ENCODE results near the gene AKAP6. TPM values are rescaled to one million over a fixed set of nuclear protein-coding genes. Genes with fewer than 3 reads are reported as not detected.

Gene AKAP6
- total and polyA plus RNA-seq, 12 donors, result 0.71 to 24.7 (median 8.1) TPM

GRCh38 chr14:32588448-32589320 lies 259.6 kb downstream of the AKAP6 start:
- no peak overlapping the region for H3K4me3 ChIP-seq
- no peaks in the 10 kb centered on the region for H3K27me3 ChIP-seq
- DNase-seq, result no peak
- peaks cover 0 to 5% (median 0%) of the 10 kb centered on the region in 3 donors for H3K9me3 ChIP-seq (replicated peaks in 1 of 3)
- no peaks in the 10 kb centered on the region for H3K36me3 ChIP-seq (replicated peaks in 1 of 2)
- peaks cover 0 to 7% of the 10 kb centered on the region in 2 donors for H3K4me1 ChIP-seq (replicated peaks in 1 of 2)
- no peak overlapping the region for H3K27ac ChIP-seq
- WGBS, 4 donors, result 56 to 65% (median 63%) methylated on average over 6 of the region's 6 CpGs
- TF ChIP-seq POLR2A (IDR thresholded peaks at IDR 0.05) (no peak), CTCF (IDR thresholded peaks at IDR 0.05) (peak; percentile 30 to 75 (median 68))
- intact Hi-C loops (cut with DNase I), result no loop called here

- peaks cover 0 to 5% (median 0%) of the 10 kb centered on the region in 3 donors for H3K9me3 ChIP-seq (replicated peaks in 1 of 3)
- H3K27me3 ChIP-seq, result no peaks in the 10 kb centered on the region
- peaks cover 0 to 9% of the 10 kb centered on the region in 2 donors for H3K4me1 ChIP-seq (replicated peaks in 1 of 2)
- intact Hi-C loops (cut with DNase I), result no loop called here
- WGBS, 4 donors, result 31 to 54% (median 50%) methylated on average over 1 of the region's 1 CpG
- no peak overlapping the region for H3K4me3 ChIP-seq
- DNase-seq, result peak in 1 of 7 donors; percentile 23
- no peak for TF ChIP-seq POLR2A (IDR thresholded peaks at IDR 0.05)
- no peak for TF ChIP-seq CTCF (IDR thresholded peaks at IDR 0.05)
- no peaks in the 10 kb centered on the region for H3K36me3 ChIP-seq (replicated peaks in 1 of 2)
- no peak overlapping the region for H3K27ac ChIP-seq
These were observed 261.1 kb downstream of the AKAP6 start for GRCh38 chr14:32590157-32590556.

- 11 to 29% (median 15%) methylated on average over 1 of the region's 1 CpG for WGBS, 4 donors
- Histone ChIP-seq H3K4me3 (no peak overlapping the region), H3K27me3 (no peaks in the 10 kb centered on the region), H3K27ac (no peak overlapping the region), H3K36me3 (replicated peaks in 1 of 2) (no peaks in the 10 kb centered on the region), H3K9me3 (replicated peaks in 1 of 3) (peaks cover 0 to under 1% (median 0%) of the 10 kb centered on the region in 3 donors), H3K4me1 (replicated peaks in 1 of 2) (peaks cover 0 to 9% of the 10 kb centered on the region in 2 donors)
- TF ChIP-seq CTCF (IDR thresholded peaks at IDR 0.05), result no peak
- no peak for TF ChIP-seq POLR2A (IDR thresholded peaks at IDR 0.05)
- no peak for DNase-seq
- intact Hi-C loops (cut with DNase I), result no loop called here
These were observed 264.3 kb downstream of the AKAP6 start for GRCh38 chr14:32593290-32593942.

- Histone ChIP-seq H3K27ac (no peak overlapping the region), H3K4me3 (no peak overlapping the region), H3K4me1 (replicated peaks in 1 of 2) (peaks cover 0 to 9% of the 10 kb centered on the region in 2 donors), H3K9me3 (replicated peaks in 1 of 3) (no peaks in the 10 kb centered on the region), H3K36me3 (replicated peaks in 1 of 2) (no peaks in the 10 kb centered on the region), H3K27me3 (no peaks in the 10 kb centered on the region)
- intact Hi-C loops (cut with DNase I), result no loop called here
- 79 to 84% (median 81%) methylated on average over 3 of the region's 3 CpGs for WGBS, 4 donors
- DNase-seq, result no peak
- TF ChIP-seq CTCF (IDR thresholded peaks at IDR 0.05), result no peak
- no peak for TF ChIP-seq POLR2A (IDR thresholded peaks at IDR 0.05)
These were observed 265.7 kb downstream of the AKAP6 start for GRCh38 chr14:32594766-32595165.

Data from adrenal gland (tissue), 12 donors.